ENCODE measurements around the gene ZCCHC14. TPM values are rescaled to one million over a fixed set of nuclear protein-coding genes. Genes with fewer than 3 reads are reported as not detected.

ZCCHC14 gene
- total RNA-seq, 1 donor from 2014 or later = 42.4 TPM

DNA sequence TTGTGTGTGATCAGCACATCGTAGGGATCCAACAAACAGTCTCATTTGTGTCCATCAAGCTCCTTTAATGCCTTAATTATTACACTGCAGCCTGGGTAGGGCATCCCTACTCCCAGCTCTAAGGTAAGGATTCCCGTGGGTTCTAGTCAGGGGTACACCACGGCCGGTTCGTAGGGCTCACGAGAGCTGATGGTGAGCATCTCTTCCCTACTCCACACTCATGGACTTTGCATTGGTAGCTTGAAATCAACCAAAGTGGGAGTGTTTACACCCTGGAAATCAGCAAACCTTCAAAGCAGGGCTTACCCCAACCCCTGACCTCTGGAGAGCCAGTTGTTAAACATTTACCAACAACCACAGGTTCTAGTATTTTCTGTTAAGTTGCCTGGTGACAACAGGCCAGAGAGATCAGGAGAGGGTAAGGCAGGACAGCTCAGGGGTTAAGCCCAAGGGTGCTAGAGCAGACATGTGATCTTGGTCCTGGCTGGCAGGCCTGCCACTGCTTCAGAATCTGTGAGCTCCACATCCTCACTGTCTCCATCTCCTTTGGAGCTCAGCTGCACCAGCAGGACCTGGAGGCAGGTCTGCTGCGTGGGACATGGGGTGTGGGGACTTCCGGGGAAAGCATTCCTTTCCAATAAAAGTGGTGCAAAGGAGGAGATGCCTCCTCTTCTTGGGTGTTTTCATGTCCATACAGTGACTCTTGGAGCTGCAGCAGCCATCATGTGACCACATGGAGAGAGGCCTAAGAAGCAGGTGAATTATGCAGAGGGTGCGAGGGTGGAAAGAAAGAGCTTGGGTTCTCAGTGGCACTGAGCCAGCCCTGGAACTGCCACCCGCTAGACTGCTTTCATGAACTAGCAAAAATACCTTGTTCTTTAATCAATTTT, 36.1 kb upstream of the ZCCHC14 start:
- Mint-ChIP-seq H3K36me3 (ENCODE audit: insufficient read depth) (peaks cover 4% of the 10 kb centered on the region), H3K27ac (no peak overlapping the region), H3K9me3 (ENCODE audit: low read depth) (peaks cover 19% of the 10 kb centered on the region), H3K4me1 (ENCODE audit: low read depth) (no peaks in the 10 kb centered on the region), H3K27me3 (peaks cover 5% of the 10 kb centered on the region), H3K4me3 (ENCODE audit: low read depth) (no peak overlapping the region)
- DNase-seq (ENCODE audit: low spot score, unreplicated experiment) = no peak
- no peak for TF ChIP-seq CTCF (IDR thresholded peaks at IDR 0.05; ENCODE audit: unreplicated experiment)

DNA sequence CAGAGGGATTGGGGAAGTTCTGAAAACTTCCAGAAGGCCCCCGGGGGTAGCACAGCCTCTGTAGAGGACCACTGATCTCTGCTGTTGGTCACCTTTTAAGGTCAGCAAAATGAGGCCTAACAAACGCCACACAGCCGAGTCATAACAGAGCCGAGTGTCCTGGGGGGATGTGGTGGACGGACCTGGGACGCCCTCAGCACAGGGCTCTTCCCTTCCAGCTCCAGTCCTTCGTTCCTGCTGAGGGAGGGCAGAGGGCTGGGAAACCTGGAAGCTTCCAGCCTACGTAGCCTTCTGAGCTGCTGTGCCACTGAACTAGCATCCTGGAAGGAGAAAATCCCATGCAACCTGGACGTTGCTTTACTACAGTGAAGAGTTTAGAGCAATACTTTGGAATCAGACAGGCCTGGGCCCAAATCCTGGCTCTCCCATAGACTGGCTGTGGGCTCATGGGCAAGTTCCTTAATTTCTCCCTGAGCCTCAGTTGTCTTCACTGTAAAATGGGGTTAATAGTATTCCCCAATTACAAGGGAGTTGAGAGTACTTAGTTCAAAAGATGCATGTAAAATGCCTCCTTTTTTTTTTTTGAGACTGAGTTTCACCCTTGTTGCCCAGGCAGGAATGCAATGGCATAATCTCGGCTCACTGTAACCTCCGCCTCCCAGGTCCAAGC, 34.4 kb upstream of the ZCCHC14 start:
- H3K36me3 Mint-ChIP-seq (ENCODE audit: insufficient read depth) = peaks cover 4% of the 10 kb centered on the region
- H3K27ac Mint-ChIP-seq = peak overlapping the region; percentile 52
- peaks cover 10% of the 10 kb centered on the region for H3K9me3 Mint-ChIP-seq (ENCODE audit: low read depth)
- H3K4me3 Mint-ChIP-seq (ENCODE audit: low read depth) = no peak overlapping the region
- TF ChIP-seq CTCF (IDR thresholded peaks at IDR 0.05; ENCODE audit: unreplicated experiment) = no peak
- no peaks in the 10 kb centered on the region for H3K4me1 Mint-ChIP-seq (ENCODE audit: low read depth)
- DNase-seq (ENCODE audit: low spot score, unreplicated experiment) = no peak
- peaks cover 5% of the 10 kb centered on the region for H3K27me3 Mint-ChIP-seq

GRCh38 chr16:87526238-87526947, 33.6 kb upstream of the ZCCHC14 start:
- Mint-ChIP-seq H3K27ac (no peak overlapping the region), H3K4me1 (ENCODE audit: low read depth) (no peaks in the 10 kb centered on the region), H3K9me3 (ENCODE audit: low read depth) (peaks cover 10% of the 10 kb centered on the region)

DNA sequence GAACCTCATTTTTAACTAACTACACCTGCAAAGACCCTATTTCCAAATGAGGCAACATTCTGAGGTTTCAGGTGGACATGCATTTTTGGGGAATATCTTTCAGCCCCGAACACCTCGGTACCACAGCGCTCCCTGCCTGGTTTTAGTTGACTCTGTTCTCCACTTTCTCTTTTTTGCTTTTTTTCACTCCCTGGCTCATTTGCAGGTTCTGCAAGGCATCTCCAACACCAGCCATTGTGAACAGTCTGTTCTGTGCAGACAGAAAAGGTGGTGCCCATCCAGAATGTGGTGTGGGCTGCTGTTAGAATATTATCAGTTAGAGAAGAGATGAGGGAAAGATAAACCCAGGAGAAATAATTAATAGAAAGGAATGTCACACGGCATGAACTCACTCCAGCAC, 32.5 kb upstream of the ZCCHC14 start:
- no peak overlapping the region for H3K27ac Mint-ChIP-seq
- H3K4me1 Mint-ChIP-seq (ENCODE audit: low read depth) = no peaks in the 10 kb centered on the region
- H3K36me3 Mint-ChIP-seq (ENCODE audit: insufficient read depth) = peaks cover 4% of the 10 kb centered on the region

More at GRCh38 chr16:87526238-87526947, 33.6 kb upstream of the ZCCHC14 start:
- H3K27me3 Mint-ChIP-seq = peaks cover 5% of the 10 kb centered on the region
- H3K36me3 Mint-ChIP-seq (ENCODE audit: insufficient read depth) = peaks cover 4% of the 10 kb centered on the region
- TF ChIP-seq CTCF (IDR thresholded peaks at IDR 0.05; ENCODE audit: unreplicated experiment) = no peak
- no peak for DNase-seq (ENCODE audit: low spot score, unreplicated experiment)
- H3K4me3 Mint-ChIP-seq (ENCODE audit: low read depth) = no peak overlapping the region

More for the DNA sequence above, 32.5 kb upstream of the ZCCHC14 start:
- no peak for TF ChIP-seq CTCF (IDR thresholded peaks at IDR 0.05; ENCODE audit: unreplicated experiment)
- Mint-ChIP-seq H3K27me3 (peaks cover 8% of the 10 kb centered on the region), H3K9me3 (ENCODE audit: low read depth) (peaks cover 10% of the 10 kb centered on the region), H3K4me3 (ENCODE audit: low read depth) (no peak overlapping the region)
- DNase-seq (ENCODE audit: low spot score, unreplicated experiment) = no peak

Measured in progenitor cell of endocrine pancreas (in vitro differentiated cells).